H9 (cell line): ENCODE measurements around the gene SETBP1. TPM values are rescaled to one million over a fixed set of nuclear protein-coding genes. Genes with fewer than 3 reads are reported as not detected.

Experiments used
- DNase-seq: peaks from one replicate; pipeline ENCODE4 v3.0.0-alpha.2; 2017
- H2AFZ ChIP-seq: one replicate; pipeline ENCODE4 v1.6.1; 2013; ENCODE audit warnings: mild to moderate bottlenecking, low read length, control low read depth, moderate library complexity
- H2AK5ac ChIP-seq: 2 replicates; pipeline ENCODE4 v1.6.1; 2013; ENCODE audit warnings: low read length, control low read depth, mixed read lengths; ENCODE audit not compliant: insufficient read length
- H2BK120ac ChIP-seq: one replicate; pipeline ENCODE4 v1.6.1; 2013; ENCODE audit warnings: low read depth, mild to moderate bottlenecking, low read length, control low read depth, inconsistent platforms; ENCODE audit not compliant: poor library complexity, severe bottlenecking
- H2BK12ac ChIP-seq: 2 replicates; pipeline ENCODE4 v1.6.1; 2013; ENCODE audit warnings: low read length, control low read depth, mixed read lengths, low read depth; ENCODE audit not compliant: insufficient read length
- H2BK15ac ChIP-seq: 2 replicates; pipeline ENCODE4 v1.6.1; 2013; ENCODE audit warnings: low read depth, low read length, control low read depth
- H2BK20ac ChIP-seq: one replicate; pipeline ENCODE4 v1.6.1; 2013; ENCODE audit warnings: low read depth, mild to moderate bottlenecking, low read length, control low read depth, inconsistent platforms; ENCODE audit not compliant: poor library complexity, severe bottlenecking
- H2BK5ac ChIP-seq: 2 replicates; pipeline ENCODE4 v1.6.1; 2013; ENCODE audit warnings: low read length, control low read depth, mixed read lengths; ENCODE audit not compliant: insufficient read length
- H3K14ac ChIP-seq: 2 replicates; pipeline ENCODE4 v1.6.1; 2013; ENCODE audit warnings: low read length, control low read depth; ENCODE audit not compliant: insufficient read depth
- H3K18ac ChIP-seq: 2 replicates; pipeline ENCODE4 v1.6.1; 2013; ENCODE audit warnings: low read depth, mild to moderate bottlenecking, mixed read lengths, low read length, control low read depth; ENCODE audit not compliant: insufficient read length
- H3K23ac ChIP-seq: 2 replicates; pipeline ENCODE4 v1.6.1; 2013; ENCODE audit warnings: low read length, control low read depth, mixed read lengths, low read depth; ENCODE audit not compliant: insufficient read length
- H3K23me2 ChIP-seq: 2 replicates; pipeline ENCODE4 v1.6.1; 2013; ENCODE audit warnings: low read depth, mild to moderate bottlenecking, mixed read lengths, low read length, control low read depth; ENCODE audit not compliant: insufficient read length, poor library complexity, severe bottlenecking
- H3K27ac ChIP-seq: 2 replicates; pipeline ENCODE4 v1.5.1; 2013; ENCODE audit warnings: low read length, control low read depth, mixed read lengths, low read depth; ENCODE audit not compliant: insufficient read length
- H3K27me3 ChIP-seq: 2 replicates; pipeline ENCODE4 v1.6.1; 2013; ENCODE audit warnings: low read length, control low read depth, inconsistent platforms; ENCODE audit not compliant: insufficient read depth
- H3K4ac ChIP-seq: 2 replicates; pipeline ENCODE4 v1.6.1; 2013; ENCODE audit warnings: low read depth, mild to moderate bottlenecking, control low read depth, inconsistent platforms, low read length, moderate library complexity
- H3K4me1 ChIP-seq: 2 replicates; pipeline ENCODE4 v1.6.1; 2013; ENCODE audit warnings: low read length, control low read depth, inconsistent platforms; ENCODE audit not compliant: insufficient read depth
- H3K4me2 ChIP-seq: 2 replicates; pipeline ENCODE4 v1.6.1; 2013; ENCODE audit warnings: low read length, control low read depth, mixed read lengths; ENCODE audit not compliant: insufficient read length, insufficient read depth
- H3K56ac ChIP-seq: 2 replicates; pipeline ENCODE4 v1.6.1; 2013; ENCODE audit warnings: low read depth, mild to moderate bottlenecking, mixed read lengths, low read length, control low read depth; ENCODE audit not compliant: insufficient read length
- H3K79me1 ChIP-seq: 2 replicates; pipeline ENCODE4 v1.6.1; 2013; ENCODE audit warnings: low read depth, mild to moderate bottlenecking, moderate library complexity, low read length, control low read depth, inconsistent platforms; ENCODE audit not compliant: insufficient read depth, poor library complexity, severe bottlenecking
- H3K79me2 ChIP-seq: 2 replicates; pipeline ENCODE4 v1.6.1; 2013; ENCODE audit warnings: low read length, control low read depth, inconsistent platforms; ENCODE audit not compliant: insufficient read depth
- H3K9ac ChIP-seq: 2 replicates; pipeline ENCODE4 v1.6.1; 2013; ENCODE audit warnings: low read length, control low read depth, mixed read lengths; ENCODE audit not compliant: insufficient read length; ENCODE audit errors: extremely low read depth
- H3K9me3 ChIP-seq: one replicate; pipeline ENCODE4 v1.6.1; 2013; ENCODE audit warnings: low read depth, low read length, inconsistent platforms; ENCODE audit not compliant: control insufficient read depth
- H3T11ph ChIP-seq: one replicate; pipeline ENCODE4 v1.6.1; 2013; ENCODE audit warnings: mild to moderate bottlenecking, low read length, control low read depth, inconsistent platforms
- H4K20me1 ChIP-seq: one replicate; pipeline ENCODE4 v1.6.1; 2013; ENCODE audit not compliant: control insufficient read depth, insufficient read length, insufficient read depth
- H4K5ac ChIP-seq: 2 replicates; pipeline ENCODE4 v1.6.1; 2013; ENCODE audit warnings: low read depth, mild to moderate bottlenecking, mixed read lengths, low read length, control low read depth; ENCODE audit not compliant: insufficient read length
- H4K8ac ChIP-seq: replicated peaks from 2 replicates; pipeline ENCODE4 v1.6.1; 2013; ENCODE audit warnings: low read length, control low read depth, mixed read lengths, low read depth; ENCODE audit not compliant: insufficient read length
- H4K91ac ChIP-seq: 2 replicates; pipeline ENCODE4 v1.6.1; 2013; ENCODE audit warnings: low read depth, mild to moderate bottlenecking, moderate library complexity, mixed read lengths, low read length, control low read depth; ENCODE audit not compliant: insufficient read length
- H3K27ac Mint-ChIP-seq, 3 experiments: 2 replicates in 2 of 3; 3 replicates in 1 of 3; pipeline ENCODE4 v1.8.0; 2020 to 2021; ENCODE audit warnings: mixed read lengths in 3 of 3, mild to moderate bottlenecking in 1 of 3, moderate library complexity in 1 of 3
- H3K27me3 Mint-ChIP-seq: 2 replicates; pipeline ENCODE4 v1.8.0; 2021; ENCODE audit warnings: low read depth, mild to moderate bottlenecking, moderate library complexity, mixed read lengths
- H3K36me3 Mint-ChIP-seq, 3 experiments: 2 replicates in 2 of 3; 3 replicates in 1 of 3; pipeline ENCODE4 v1.8.0; 2020 to 2021; ENCODE audit warnings: low read depth in 3 of 3, mixed read lengths in 3 of 3; ENCODE audit not compliant: insufficient read depth in 1 of 3
- H3K4me1 Mint-ChIP-seq, 2 experiments: 2 replicates each; pipeline ENCODE4 v1.8.0; 2020; ENCODE audit warnings: mixed read lengths in 2 of 2
- H3K4me3 Mint-ChIP-seq, 2 experiments: 2 replicates in 1 of 2; 3 replicates in 1 of 2; pipeline ENCODE4 v1.8.0; 2020 to 2021; ENCODE audit warnings: mild to moderate bottlenecking in 2 of 2, mixed read lengths in 2 of 2, moderate library complexity in 1 of 2
- H3K9me3 Mint-ChIP-seq, 2 experiments: 2 replicates in 1 of 2; 3 replicates in 1 of 2; pipeline ENCODE4 v1.8.0; 2020; ENCODE audit warnings: mild to moderate bottlenecking in 2 of 2, mixed read lengths in 2 of 2, moderate library complexity in 1 of 2
- WGBS: extraction: QIAGEN DNeasy Blood & Tissue Kit; methylation state at CpG from one replicate; pipeline ENCODE4 v1.1.7; 2013; ENCODE audit warnings: missing lambda C conversion rate, low lambda C conversion rate, mixed read lengths; ENCODE audit not compliant: insufficient read length; ENCODE audit errors: extremely low coverage; 5-methylcytosine and 5-hydroxymethylcytosine counted together
- total RNA-seq: library from RNA; stranded (reverse); gene quantifications from 2 replicates; pipeline ENCODE4 v1.2.1, GENCODE V29; 2021
- TF ChIP-seq, protein P1 (sequence below): fragments of 200-600 bp; sonication (generic); conservative IDR thresholded peaks from 3 replicates; pipeline ENCODE4 v1.8.0; 2021; ENCODE audit warnings: antibody characterized with exemption, mild to moderate bottlenecking

Gene SETBP1
- total RNA-seq, 1 experiment from 2014 or later: 4.6 TPM

DNA sequence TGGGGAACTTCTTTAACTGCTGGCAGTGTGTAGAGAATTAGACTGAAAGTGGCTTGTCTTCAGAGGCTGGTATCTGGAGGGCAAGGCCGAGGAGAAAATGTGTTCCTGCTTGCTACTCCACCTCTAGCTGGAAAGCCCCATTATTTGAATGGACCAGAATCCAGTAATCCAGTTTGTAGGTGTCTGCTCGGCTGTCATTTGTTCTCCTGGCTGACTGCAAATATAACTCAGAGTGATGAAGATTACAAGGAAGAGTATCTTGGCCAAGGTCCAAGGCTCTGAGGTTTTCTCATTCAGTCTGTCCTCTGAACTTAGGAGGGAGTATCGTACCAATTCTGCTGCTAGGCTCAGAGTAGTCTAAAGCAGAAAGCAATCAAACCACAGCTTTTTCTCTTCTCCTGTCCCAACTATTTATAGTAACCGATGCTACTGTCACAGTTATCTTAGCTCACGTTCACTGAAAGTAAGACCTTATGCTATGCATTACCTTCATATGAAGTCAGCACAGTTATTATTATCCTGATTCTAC, 228.6 kb downstream of the SETBP1 start:
- no peak overlapping the region for H3K23ac ChIP-seq
- H3K4me1 Mint-ChIP-seq: no peaks in the 10 kb centered on the region; a peak in 1 of 4 replicates

More for the DNA sequence above, 228.6 kb downstream of the SETBP1 start:
- no peak overlapping the region for H4K91ac ChIP-seq
- H3K4me2 ChIP-seq: no peak overlapping the region
- no peak overlapping the region for H2BK20ac ChIP-seq
- no peak overlapping the region for H2BK15ac ChIP-seq
- peaks cover 4% of the 10 kb centered on the region for H3K27me3 Mint-ChIP-seq
- no peak overlapping the region for H3K18ac ChIP-seq
- no peaks in the 10 kb centered on the region for H3K9me3 ChIP-seq
- H4K8ac ChIP-seq: no peak overlapping the region
- WGBS: no CpG with 5 or more reads among the region's 5 CpGs
- no peaks in the 10 kb centered on the region for H3K79me2 ChIP-seq
- H3K9me3 Mint-ChIP-seq: no peaks in the 10 kb centered on the region
- no peak overlapping the region for H2BK120ac ChIP-seq
- TF ChIP-seq, protein P1, sequence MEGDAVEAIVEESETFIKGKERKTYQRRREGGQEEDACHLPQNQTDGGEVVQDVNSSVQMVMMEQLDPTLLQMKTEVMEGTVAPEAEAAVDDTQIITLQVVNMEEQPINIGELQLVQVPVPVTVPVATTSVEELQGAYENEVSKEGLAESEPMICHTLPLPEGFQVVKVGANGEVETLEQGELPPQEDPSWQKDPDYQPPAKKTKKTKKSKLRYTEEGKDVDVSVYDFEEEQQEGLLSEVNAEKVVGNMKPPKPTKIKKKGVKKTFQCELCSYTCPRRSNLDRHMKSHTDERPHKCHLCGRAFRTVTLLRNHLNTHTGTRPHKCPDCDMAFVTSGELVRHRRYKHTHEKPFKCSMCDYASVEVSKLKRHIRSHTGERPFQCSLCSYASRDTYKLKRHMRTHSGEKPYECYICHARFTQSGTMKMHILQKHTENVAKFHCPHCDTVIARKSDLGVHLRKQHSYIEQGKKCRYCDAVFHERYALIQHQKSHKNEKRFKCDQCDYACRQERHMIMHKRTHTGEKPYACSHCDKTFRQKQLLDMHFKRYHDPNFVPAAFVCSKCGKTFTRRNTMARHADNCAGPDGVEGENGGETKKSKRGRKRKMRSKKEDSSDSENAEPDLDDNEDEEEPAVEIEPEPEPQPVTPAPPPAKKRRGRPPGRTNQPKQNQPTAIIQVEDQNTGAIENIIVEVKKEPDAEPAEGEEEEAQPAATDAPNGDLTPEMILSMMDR: no peak
- H3K14ac ChIP-seq: no peak overlapping the region
- no peak overlapping the region for H3T11ph ChIP-seq
- H3K4me1 ChIP-seq: no peaks in the 10 kb centered on the region
- no peak overlapping the region for H4K5ac ChIP-seq
- no peak overlapping the region for H3K27ac ChIP-seq
- no peak for DNase-seq
- no peaks in the 10 kb centered on the region for H3K79me1 ChIP-seq
- H3K9ac ChIP-seq: no peak overlapping the region
- H3K27me3 ChIP-seq: no peaks in the 10 kb centered on the region
- H2AFZ ChIP-seq: no peak overlapping the region
- H3K27ac Mint-ChIP-seq: no peak overlapping the region
- H2BK5ac ChIP-seq: no peak overlapping the region
- H4K20me1 ChIP-seq: no peaks in the 10 kb centered on the region
- H2AK5ac ChIP-seq: no peak overlapping the region
- no peaks in the 10 kb centered on the region for H3K36me3 Mint-ChIP-seq
- no peak overlapping the region for H3K4ac ChIP-seq
- H3K56ac ChIP-seq: no peak overlapping the region
- H3K4me3 Mint-ChIP-seq: no peak overlapping the region
- H2BK12ac ChIP-seq: no peak overlapping the region
- no peaks in the 10 kb centered on the region for H3K23me2 ChIP-seq
